SK-N-SH (cell line): ENCODE results near the gene RREB1. TPM values are rescaled to one million over a fixed set of nuclear protein-coding genes. Genes with fewer than 3 reads are reported as not detected.
A peak's percentile ranks its signal among the peaks of the same experiment; 100 is the strongest.

Source experiments
- CTCF ChIA-PET: fragments of 300-600, 350-600 bp; formaldehyde crosslinking; extraction: SDS; loops from one replicate; lab custom pipeline; 2021; lab: Yijun Ruan, JAX
- POLR2A ChIA-PET: fragments of 350-600 bp; sonication (Branson Sonifier 250); formaldehyde crosslinking; extraction: SDS; loops from one replicate; lab custom pipeline; 2020; ENCODE audit warnings: antibody characterized with exemption, inconsistent platforms; lab: Yijun Ruan, JAX
- DNase-seq: peaks from one replicate; pipeline ENCODE4 v3.0.0; 2012
- H2AFZ ChIP-seq: fragments of 200-600 bp; sonication (generic); 2 replicates; pipeline ENCODE4 v1.8.1; 2016; ENCODE audit warnings: antibody characterized with exemption, mild to moderate bottlenecking, low read depth
- H3F3A ChIP-seq: fragments of 200-600 bp; sonication (generic); replicated peaks from 2 replicates; pipeline ENCODE3; 2016; ENCODE audit warnings: antibody characterized with exemption, mild to moderate bottlenecking; ENCODE audit not compliant: insufficient read depth
- H3K27ac ChIP-seq, 2 experiments: fragments of 200-500 bp in 1 of 2; fragments of 200-600 bp in 1 of 2; sonication (Bioruptor generic) in 1 of 2; sonication (generic), shearing (Covaris generic) in 1 of 2; 2 replicates each; pipeline versions ENCODE4 v1.5.1 to v1.6.1; 2014 to 2016; ENCODE audit warnings: low read depth in 2 of 2, inconsistent platforms in 1 of 2, low read length in 1 of 2, mild to moderate bottlenecking in 1 of 2, mixed read lengths in 1 of 2
- H3K27me3 ChIP-seq: fragments of 200-600 bp; sonication (generic), shearing (Covaris generic); 2 replicates; pipeline ENCODE4 v1.6.1; 2016; ENCODE audit warnings: mixed run types; ENCODE audit not compliant: insufficient read depth
- H3K36me3 ChIP-seq, 2 experiments: fragments of 200-500 bp in 1 of 2; fragments of 200-600 bp in 1 of 2; sonication (Bioruptor generic) in 1 of 2; sonication (generic) in 1 of 2; replicated peaks in 1 of 2; 2 replicates each; pipeline versions ENCODE3 to v1.5.1; 2014 to 2016; ENCODE audit warnings: low read length in 1 of 2, mild to moderate bottlenecking in 1 of 2; ENCODE audit not compliant: insufficient read depth in 2 of 2, control insufficient read depth in 1 of 2
- H3K4me1 ChIP-seq, 2 experiments: fragments of 200-500 bp in 1 of 2; fragments of 200-600 bp in 1 of 2; sonication (Bioruptor generic) in 1 of 2; sonication (generic), shearing (Covaris generic) in 1 of 2; 2 replicates each; pipeline versions ENCODE4 v1.5.1 to v1.6.1; 2014 to 2016; ENCODE audit warnings: low read depth in 1 of 2, low read length in 1 of 2, mixed run types in 1 of 2; ENCODE audit not compliant: insufficient read depth in 2 of 2, control insufficient read depth in 1 of 2
- H3K4me2 ChIP-seq: fragments of 200-600 bp; sonication (generic), shearing (Covaris generic); 2 replicates; pipeline ENCODE4 v1.6.1; 2017; ENCODE audit warnings: mixed run types
- H3K4me3 ChIP-seq, 2 experiments: fragments of 200-500 bp in 1 of 2; fragments of 200-600 bp in 1 of 2; sonication (Bioruptor generic) in 1 of 2; sonication (generic), shearing (Covaris generic) in 1 of 2; 2 replicates each; pipeline versions ENCODE4 v1.5.1 to v1.8.1; 2014 to 2016; ENCODE audit warnings: low read depth in 2 of 2, inconsistent platforms in 1 of 2, low read length in 1 of 2, mild to moderate bottlenecking in 1 of 2, mixed read lengths in 1 of 2, moderate library complexity in 1 of 2
- H3K79me2 ChIP-seq: fragments of 200-600 bp; sonication (generic); 2 replicates; pipeline ENCODE4 v1.8.1; 2017; ENCODE audit warnings: mild to moderate bottlenecking; ENCODE audit not compliant: insufficient read depth
- H3K9ac ChIP-seq: fragments of 200-600 bp; sonication (generic); 2 replicates; pipeline ENCODE4 v1.6.1; 2017; ENCODE audit warnings: mixed run types
- H3K9me2 ChIP-seq: fragments of 200-600 bp; sonication (generic); 2 replicates; pipeline ENCODE4 v1.6.1; 2017; ENCODE audit warnings: mixed run types
- H3K9me3 ChIP-seq: fragments of 200-600 bp; sonication (generic); 2 replicates; pipeline ENCODE4 v1.6.1; 2017; ENCODE audit warnings: mixed run types, mild to moderate bottlenecking, moderate library complexity
- H4K20me1 ChIP-seq: fragments of 200-600 bp; sonication (generic); 2 replicates; pipeline ENCODE4 v1.6.1; 2017; ENCODE audit warnings: mild to moderate bottlenecking, mixed run types; ENCODE audit not compliant: insufficient read depth
- CHD2 ChIP-seq: fragments of 150-350 bp; IDR thresholded peaks from 2 replicates; pipeline ENCODE4 v1.6.1; 2018; ENCODE audit warnings: low read length; ENCODE audit not compliant: partially characterized antibody
- EZH2phosphoT487 ChIP-seq: fragments of 200-600 bp; sonication (generic); IDR thresholded peaks from 2 replicates; pipeline ENCODE4 v1.6.1; 2017; ENCODE audit warnings: low read depth, mixed run types, mild to moderate bottlenecking, antibody characterized with exemption, moderate library complexity, borderline replicate concordance
- FOSL2 ChIP-seq: IDR thresholded peaks from 2 replicates; pipeline ENCODE4 v1.4.0; 2012; ENCODE audit warnings: low read depth, mild to moderate bottlenecking, moderate library complexity, borderline replicate concordance
- FOXJ3 ChIP-seq: sonication (generic); formaldehyde crosslinking; IDR thresholded peaks from 2 replicates; pipeline ENCODE4 v1.5.1; 2020; ENCODE audit warnings: mild to moderate bottlenecking, missing genetic modification reagents
- FOXM1 ChIP-seq: IDR thresholded peaks from 2 replicates; pipeline ENCODE4 v1.4.0; 2012; ENCODE audit warnings: low read depth, mild to moderate bottlenecking
- GABPA ChIP-seq: IDR thresholded peaks from 2 replicates; pipeline ENCODE4 v1.4.0; 2012; ENCODE audit warnings: low read depth, mild to moderate bottlenecking
- IRF3 ChIP-seq: fragments of 150-350 bp; IDR thresholded peaks from 2 replicates; pipeline ENCODE4 v1.6.1; 2016; ENCODE audit warnings: mild to moderate bottlenecking, low read depth, low read length
- MAX ChIP-seq: IDR thresholded peaks from 2 replicates; pipeline ENCODE4 v1.4.0; 2012; ENCODE audit warnings: low read depth
- RAD21 ChIP-seq: IDR thresholded peaks from 2 replicates; pipeline ENCODE4 v1.6.1; 2012; ENCODE audit warnings: mild to moderate bottlenecking, low read length
- RCOR1 ChIP-seq: fragments of 150-350 bp; IDR thresholded peaks from 2 replicates; pipeline ENCODE4 v1.6.1; 2017; ENCODE audit warnings: antibody characterized with exemption, low read length
- RFX5 ChIP-seq: IDR thresholded peaks from 2 replicates; pipeline ENCODE4 v1.6.1; 2012; ENCODE audit warnings: mild to moderate bottlenecking, improper control_type of control experiment, low read length
- RXRA ChIP-seq: IDR thresholded peaks from 2 replicates; pipeline ENCODE4 v1.4.0; 2012; ENCODE audit warnings: low read depth, mild to moderate bottlenecking, borderline replicate concordance
- SIN3A ChIP-seq: IDR thresholded peaks from 2 replicates; pipeline ENCODE4 v1.6.1; 2012; ENCODE audit warnings: low read depth, mild to moderate bottlenecking, low read length, moderate library complexity, borderline replicate concordance
- TEAD4 ChIP-seq: IDR thresholded peaks from 2 replicates; pipeline ENCODE4 v1.4.0; 2012; ENCODE audit warnings: mild to moderate bottlenecking, borderline replicate concordance; ENCODE audit not compliant: insufficient read depth
- USF1 ChIP-seq: IDR thresholded peaks from 2 replicates; pipeline ENCODE4 v1.4.0; 2012; ENCODE audit warnings: low read depth, borderline replicate concordance
- USF2 ChIP-seq: fragments of 150-350 bp; IDR thresholded peaks from 2 replicates; pipeline ENCODE4 v1.6.1; 2017; ENCODE audit warnings: antibody characterized with exemption, low read length, low read depth, borderline replicate concordance
- WGBS: methylation state at CpG from one replicate; pipeline ENCODE4 v1.1.6; 2017; ENCODE audit warnings: low lambda C conversion rate; 5-methylcytosine and 5-hydroxymethylcytosine counted together
- polyA plus RNA-seq, 3 experiments: library from polyadenylated mRNA; depleted of rRNA; stranded (reverse); fragments of >200 nt; gene quantifications; 2 replicates each; pipeline ENCODE4 v1.2.3, GENCODE V29; 2012

RREB1 gene
- polyA plus RNA-seq, 1 of the 3 experiments (the other 2 are of a cell fraction) = 2.0 TPM

- H3K27ac ChIP-seq = no peak overlapping the region
- no peak for DNase-seq
- WGBS = 77% methylated on average over 7 of the region's 7 CpGs
- POLR2A ChIA-PET = no interaction called here
- H3K9me2 ChIP-seq = no peaks in the 10 kb centered on the region
- H3K4me3 ChIP-seq = no peak overlapping the region
- CTCF ChIA-PET = no interaction called here
- H4K20me1 ChIP-seq = no peaks in the 10 kb centered on the region
- H3K4me1 ChIP-seq = peaks cover 0 to 4% of the 10 kb centered on the region in 2 experiments; a peak in 2 of 4 replicates
- H3K9ac ChIP-seq = no peak overlapping the region
- H3K27me3 ChIP-seq = no peaks in the 10 kb centered on the region
- no peaks in the 10 kb centered on the region for H3K36me3 ChIP-seq
- no peaks in the 10 kb centered on the region for H3K9me3 ChIP-seq
- H3K79me2 ChIP-seq = no peaks in the 10 kb centered on the region
- no peaks in the 10 kb centered on the region for H3F3A ChIP-seq
- no peak for TF ChIP-seq GABPA
- no peak for TF ChIP-seq SIN3A
- TF ChIP-seq RXRA = no peak
- TF ChIP-seq MAX = no peak
- TF ChIP-seq RCOR1 = no peak
- no peak for TF ChIP-seq RFX5
- no peak for TF ChIP-seq FOSL2
- no peak for TF ChIP-seq EZH2phosphoT487
- no peak for TF ChIP-seq FOXM1
- TF ChIP-seq IRF3 = no peak
- TF ChIP-seq FOXJ3 (CRISPR knock-in tag) = no peak
- TF ChIP-seq USF2 = no peak
- TF ChIP-seq USF1 = no peak
- TF ChIP-seq RAD21 = no peak
- no peak for TF ChIP-seq CHD2
- TF ChIP-seq TEAD4 = no peak
- H3K4me2 ChIP-seq = no peak overlapping the region
- H2AFZ ChIP-seq = peak overlapping the region; percentile 69; the same call in 1 of the 2 replicates
Measured at GRCh38 chr6:7087491-7087979, 20.2 kb upstream of the RREB1 start.
